GM18520 (cell line): ENCODE results near the gene TINAG.
"Not testable (repeated sequence)": the region's sequence is repeated elsewhere in the genome, so short reads cannot be mapped to it uniquely, and the experiment has no call there.

Experiments
- ATAC-seq: cut with Tn5 transposase; IDR thresholded peaks from one replicate; pipeline ENCODE4 v1.9.1; 2021; ENCODE audit not compliant: unreplicated experiment

Gene TINAG

DNA sequence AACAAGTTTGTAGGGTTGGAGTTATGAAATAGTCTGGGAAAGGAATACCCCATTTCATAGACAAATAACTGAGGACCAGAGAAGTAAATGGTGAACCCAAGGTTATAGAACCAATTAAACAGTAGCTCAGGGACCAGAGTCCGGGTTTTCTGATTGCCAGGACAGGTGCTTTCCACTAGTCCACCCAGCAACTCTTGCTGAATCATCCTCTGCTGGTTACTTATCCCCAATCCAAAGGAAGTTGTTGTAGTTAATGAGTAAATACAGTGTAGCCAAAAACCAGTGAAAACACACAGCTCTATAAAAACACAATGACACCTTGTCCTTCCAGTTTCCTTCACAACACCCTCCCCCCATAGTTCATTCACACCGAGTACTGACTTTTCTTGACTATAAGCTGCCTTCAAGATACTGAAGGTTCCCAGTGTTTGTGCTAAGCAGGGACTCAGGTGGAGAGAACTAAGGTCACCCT lies 766 bp upstream of the TINAG start:
- ATAC-seq = peak; percentile 35

DNA sequence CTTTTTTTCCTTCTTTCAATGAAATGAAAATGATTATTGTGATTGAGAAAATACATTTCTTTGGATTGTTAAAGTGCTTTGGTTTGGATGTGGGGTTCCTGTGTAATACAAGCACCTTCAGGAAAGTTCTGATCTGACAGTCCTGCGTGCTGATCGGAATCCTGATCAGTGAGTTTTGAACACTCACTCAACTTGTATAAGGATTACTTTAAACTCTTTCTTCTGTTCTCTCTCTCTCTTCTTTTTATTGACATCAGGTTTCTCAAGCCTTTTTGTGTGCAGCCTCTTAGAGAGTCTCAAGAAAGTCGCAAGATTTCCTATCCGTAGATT lies 710 bp downstream of the TINAG start:
- ATAC-seq = no peak

DNA sequence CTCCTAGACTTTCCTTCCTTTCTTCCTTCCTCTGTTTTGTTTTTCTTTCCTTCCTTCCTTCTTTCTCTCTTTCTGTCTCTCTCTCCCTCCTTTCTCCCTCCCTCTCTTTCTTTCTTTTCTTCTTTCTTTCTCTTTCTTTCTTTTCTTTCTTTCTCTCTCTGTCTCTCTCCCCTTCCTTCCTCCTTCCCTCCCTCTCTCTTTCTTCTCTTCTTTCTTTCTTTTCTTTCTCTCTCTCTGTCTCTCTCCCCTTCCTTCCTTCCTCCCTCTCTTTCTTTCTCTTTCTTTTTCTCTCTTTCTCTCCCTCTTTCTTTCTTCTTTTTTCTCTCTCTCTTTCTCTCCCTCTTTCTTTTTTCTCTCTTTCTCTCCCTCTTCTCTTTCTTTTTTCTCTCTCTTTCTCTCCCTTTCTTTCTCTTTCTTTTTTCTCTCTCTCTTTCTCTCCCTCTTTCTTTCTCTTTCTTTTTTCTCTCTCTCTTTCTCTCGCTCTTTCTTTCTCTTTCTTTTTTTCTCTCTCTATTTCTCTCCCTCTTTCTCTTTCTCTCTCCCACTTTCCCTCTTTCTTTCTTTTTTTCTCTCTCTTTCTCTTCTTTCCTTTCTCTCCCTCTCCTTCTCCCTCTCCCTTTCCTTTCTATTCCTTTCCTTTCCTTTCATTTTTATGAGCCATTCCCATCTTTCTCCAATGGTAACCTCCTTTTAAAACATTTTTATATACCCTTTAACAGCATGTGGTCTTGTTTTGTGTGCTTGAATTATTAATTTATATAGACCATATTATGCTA lies 2.3 kb downstream of the TINAG start:
- ATAC-seq = no peak

DNA sequence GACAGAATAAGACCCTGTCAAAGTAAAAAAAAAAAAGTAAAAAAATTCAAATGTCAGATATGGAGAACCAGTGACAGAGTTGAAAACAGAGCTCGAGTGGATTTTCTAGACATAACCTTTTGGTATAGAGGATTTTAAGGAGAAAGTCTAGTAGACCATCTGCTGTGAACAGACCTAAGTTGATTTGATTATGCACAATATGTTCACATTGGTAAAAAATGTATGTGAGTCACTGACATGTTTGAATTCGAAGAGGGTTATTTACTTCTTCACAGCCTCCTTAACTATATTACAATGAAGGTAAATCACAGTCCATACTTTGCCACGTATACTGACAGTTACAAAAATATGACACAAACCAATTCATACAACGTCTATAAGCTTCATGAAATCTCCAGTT lies 7.4 kb downstream of the TINAG start:
- ATAC-seq = no peak

DNA sequence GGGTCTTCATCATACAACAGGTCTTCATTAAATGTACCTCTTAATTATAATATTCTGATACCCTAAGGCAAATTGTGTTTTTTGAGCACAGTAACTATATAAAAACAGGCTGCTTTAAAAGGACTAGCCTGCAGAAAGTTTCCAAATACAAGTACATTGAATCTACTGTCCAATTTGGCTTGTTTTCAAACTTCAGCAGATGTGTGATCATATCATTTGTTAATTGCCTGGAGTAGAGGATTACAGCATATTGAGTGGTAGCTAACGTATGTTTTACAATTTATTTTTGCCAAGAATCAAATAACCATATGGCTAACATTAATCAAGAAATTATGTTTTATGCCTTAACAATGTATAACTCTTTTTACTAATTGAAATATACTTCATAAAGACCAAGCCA lies 12.6 kb downstream of the TINAG start:
- ATAC-seq = no peak

DNA sequence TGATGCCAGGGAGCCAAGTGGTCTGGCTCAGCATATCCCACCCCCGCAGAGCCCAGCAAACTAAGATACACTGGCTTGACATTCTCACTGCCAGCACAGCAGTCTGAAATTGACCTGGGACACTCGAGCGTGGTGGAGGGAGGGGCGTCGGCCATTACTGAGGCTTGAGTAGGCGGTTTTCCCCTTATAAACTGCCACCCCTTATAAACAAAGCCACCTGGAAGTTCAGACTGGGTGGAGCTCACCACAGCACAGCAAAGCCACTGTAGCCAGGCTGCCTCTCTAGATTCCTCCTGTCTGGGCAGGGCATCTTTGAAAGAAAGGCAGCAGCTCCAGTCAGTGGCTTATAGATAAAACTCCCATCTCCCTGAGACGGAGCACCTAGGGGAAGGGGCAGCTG lies 19.4 kb downstream of the TINAG start:
- ATAC-seq = no peak

DNA sequence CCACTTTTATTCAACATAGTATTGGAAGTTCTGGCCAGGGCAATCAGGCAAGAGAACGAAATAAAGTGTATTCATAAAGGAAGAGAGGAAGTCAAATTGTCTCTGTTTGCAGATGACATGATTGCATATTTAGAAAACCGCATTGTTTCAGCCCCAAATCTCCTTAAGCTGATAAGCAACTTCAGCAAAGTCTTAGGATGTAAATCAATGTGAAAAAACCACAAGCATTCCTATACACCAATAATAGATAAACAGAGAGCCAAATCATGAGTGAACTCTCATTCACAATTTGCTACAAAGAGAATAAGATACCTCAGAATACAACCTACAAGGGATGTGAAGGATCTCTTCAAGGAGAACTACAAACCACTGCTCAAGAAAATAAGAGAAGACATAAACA lies 23.3 kb downstream of the TINAG start:
- not testable (repeated sequence) for ATAC-seq

DNA sequence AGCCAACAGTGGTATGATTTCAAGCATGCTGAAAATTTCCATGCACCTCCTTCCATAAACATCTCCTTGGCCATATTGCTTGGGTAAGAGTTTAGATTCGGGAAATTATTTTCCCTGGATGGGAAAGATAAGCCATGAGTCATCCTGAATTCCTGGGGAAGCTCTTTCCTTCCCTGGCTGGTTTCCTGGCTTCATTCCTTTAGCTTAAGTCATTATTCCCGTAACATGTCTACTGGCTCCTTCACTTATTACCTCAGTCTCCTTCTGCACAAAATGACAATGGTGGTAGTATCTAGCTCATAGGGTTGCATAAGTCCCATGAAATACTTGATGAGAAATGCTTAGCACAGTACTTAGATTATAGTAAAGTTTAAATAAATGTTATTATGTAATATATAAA lies 27.6 kb downstream of the TINAG start:
- no peak for ATAC-seq

DNA sequence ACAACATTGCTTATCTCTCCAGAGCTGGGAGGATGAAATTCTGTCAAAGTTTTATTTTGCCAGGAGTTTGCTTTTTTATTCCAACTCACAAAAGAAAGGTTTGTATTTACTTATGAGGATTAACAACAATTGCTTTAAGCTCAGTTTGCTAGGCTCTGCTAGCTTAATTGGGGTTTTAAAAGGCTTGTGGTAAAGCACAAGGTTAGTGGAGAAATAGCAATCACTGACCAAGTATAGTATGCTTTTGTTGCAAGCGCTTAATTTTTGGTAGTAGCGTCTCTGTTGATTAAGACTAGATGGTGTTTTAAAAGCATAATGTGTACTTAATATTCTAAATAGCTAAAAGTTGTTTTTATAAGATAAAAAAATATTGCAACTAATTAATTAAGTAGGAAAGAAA lies 45.7 kb downstream of the TINAG start:
- ATAC-seq = no peak

DNA sequence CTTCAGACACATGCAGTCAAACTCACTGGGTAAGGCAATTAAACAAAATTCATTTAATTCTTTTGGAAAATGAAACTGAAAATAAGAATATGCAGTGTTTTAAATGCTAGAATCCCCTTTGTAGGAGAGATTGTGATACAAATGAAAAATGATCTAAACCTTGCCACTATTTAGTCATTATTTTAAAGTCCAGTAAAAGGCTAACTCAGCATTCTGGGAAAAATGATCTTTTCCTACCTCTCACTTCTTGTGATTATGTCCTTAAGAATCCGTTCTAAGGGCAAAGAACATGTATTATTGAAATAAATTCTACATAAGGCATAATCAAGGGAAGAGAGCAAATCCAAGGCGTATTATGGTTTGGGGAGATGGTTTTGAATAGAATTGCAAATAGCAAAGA lies 46.4 kb downstream of the TINAG start:
- no peak for ATAC-seq

DNA sequence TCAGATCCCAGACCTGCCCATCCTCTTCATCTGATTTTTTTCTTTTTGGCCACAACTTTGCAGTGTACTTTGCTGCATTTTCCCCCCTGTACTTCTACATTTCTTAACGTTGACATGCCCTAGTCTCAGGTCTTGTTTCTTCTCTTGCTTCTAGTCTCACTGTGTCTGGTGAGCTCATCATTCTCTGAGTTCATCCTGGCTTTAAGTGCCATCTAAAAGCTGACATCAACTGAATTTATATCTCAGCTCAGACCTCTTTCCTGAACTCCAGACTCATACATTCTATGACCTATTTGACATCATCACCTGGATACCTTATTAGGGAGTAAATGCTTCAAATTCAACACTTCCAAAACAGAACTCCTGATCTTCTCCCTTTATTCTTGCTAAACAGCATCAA lies 48.9 kb downstream of the TINAG start:
- ATAC-seq = no peak

DNA sequence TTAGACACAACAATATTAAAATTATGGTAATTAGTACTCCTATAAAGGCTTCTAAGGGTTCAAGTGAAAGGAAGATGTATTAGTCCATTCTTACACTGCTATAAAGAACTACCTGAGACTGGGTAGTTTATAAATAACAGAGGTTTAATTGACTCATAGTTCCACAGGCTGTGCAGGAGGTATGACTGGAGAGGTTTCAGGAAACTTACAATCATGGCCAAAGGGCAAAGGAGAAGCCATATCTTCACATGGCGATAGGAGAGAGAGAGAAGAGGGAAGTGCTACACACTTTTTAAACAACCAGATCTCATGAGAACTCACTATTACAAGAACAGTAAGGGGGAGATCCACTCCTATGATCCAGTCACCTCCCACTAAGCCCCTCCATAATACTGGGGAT lies 52.9 kb downstream of the TINAG start:
- no peak for ATAC-seq

DNA sequence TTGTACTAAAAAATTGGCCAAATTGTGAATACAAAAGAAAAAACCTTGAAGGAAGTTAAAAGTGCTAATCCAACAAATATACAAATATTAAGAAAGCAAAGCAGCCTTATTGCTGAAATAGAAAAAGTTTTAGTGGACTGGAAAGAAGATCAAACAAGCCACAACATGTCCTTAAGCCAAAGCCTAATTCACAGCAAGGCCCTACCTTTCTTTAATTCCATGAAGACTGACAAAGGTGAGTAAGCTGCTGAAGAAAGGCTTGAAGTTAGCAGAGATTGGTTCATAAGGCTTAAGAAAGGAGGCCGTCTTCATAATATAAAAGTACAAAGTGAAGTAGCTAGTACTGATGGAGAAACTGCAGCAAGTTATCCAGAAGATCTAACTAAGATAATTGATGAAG lies 53.5 kb downstream of the TINAG start:
- no peak for ATAC-seq

DNA sequence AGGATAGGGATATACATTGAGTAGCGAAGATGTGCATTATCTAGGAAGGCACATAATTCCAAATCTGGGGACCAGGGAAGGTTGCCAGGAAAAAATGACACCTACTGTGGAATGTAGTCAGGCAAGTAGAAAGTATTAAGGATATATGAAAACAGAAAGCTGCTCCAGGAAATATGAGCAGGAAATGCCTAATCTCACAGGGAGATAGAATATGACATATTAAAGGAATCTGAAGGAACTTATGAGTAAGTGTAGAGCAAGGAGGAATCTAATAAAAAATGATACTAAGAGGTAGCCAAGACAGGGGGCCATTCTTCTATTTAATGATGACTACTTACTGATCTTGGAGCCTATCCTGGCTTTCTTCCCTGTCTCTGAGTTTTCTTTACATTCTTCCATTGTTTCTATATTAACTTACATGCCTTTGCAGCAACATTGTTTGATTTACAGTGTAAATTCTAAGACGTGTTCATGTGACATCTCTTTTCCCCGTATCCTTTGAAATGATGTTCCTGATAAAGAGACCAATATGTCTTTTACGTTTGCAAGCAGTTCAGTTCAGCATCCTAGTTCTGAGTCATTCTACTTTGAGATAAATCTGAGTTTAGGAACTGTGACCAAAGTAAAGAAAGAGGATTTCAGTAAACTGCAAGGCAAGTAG lies 58.6 kb downstream of the TINAG start:
- no peak for ATAC-seq

DNA sequence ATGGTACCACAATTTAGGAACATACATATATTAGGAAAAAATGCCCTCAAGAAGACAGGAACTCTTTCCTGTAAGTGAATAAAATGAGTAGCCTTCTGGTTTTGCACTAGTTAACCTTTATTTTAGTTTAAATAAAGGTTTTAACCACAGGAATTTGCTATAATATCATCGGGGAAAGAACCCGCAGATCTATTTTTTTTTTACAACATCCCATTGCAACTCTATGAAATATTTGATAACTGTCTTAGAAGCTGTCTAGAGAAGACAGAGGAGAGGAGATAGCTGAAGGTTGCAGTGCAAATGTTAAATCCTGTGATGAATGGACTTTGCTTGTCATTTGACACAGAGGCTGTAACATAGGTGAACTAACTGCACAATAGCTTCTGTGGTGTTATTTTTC lies 69.5 kb downstream of the TINAG start:
- no peak for ATAC-seq

DNA sequence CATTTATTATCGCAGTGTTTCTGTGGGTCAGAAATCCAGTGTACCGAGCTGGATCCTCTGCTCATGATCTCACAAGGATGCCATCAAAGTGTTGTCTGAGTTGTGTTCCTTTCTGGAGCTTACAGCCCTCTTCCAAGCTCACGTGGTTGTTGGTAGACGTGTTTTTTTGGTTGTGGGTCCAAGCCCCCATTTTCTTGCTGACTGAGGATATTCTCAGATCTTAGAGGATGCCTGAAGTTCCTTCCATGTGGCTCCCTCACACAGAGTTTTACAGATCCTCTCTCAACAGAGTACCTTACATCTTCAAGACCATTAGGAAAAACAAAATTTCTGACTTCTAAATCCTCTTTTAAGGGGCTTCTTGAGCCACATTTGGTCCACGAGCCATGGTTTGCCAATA lies 78.1 kb downstream of the TINAG start:
- no peak for ATAC-seq

DNA sequence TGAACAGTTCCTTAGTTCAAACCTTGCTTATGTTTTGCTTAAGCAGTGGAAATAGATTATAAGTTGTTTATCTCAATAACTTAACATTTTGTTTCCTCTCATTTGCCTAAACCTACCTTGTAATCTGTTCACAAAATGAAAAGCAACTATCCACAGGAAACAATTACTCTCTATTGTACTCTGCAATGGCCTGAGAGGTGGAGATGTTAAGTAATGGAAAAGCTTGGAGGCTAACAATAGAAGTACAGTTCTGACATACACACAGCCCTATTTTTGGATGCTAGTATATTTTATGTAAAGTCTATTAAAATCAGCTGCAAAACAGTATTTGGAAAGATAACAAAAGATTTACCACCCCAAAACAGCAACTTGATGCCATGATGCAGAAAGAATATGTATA lies 82.1 kb downstream of the TINAG start:
- ATAC-seq = no peak

DNA sequence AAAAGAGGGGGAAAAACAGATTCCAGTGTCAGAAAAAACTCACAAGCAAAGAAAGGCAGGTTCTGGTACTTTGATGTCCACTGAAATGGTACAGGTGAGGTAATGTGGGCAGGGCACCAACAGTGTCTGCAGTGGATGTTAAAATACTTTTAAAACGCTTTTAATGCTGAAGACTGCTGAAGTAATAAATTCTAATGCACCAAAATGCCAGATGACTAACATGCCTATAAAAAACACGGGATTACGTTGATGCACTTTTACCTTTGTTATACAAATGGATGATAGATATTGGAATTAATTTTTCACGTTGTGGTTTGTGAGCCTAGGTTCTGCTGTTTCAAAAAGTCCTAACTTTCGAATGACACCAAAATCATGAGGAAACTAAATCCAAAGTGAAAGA lies 83.3 kb downstream of the TINAG start:
- no peak for ATAC-seq

DNA sequence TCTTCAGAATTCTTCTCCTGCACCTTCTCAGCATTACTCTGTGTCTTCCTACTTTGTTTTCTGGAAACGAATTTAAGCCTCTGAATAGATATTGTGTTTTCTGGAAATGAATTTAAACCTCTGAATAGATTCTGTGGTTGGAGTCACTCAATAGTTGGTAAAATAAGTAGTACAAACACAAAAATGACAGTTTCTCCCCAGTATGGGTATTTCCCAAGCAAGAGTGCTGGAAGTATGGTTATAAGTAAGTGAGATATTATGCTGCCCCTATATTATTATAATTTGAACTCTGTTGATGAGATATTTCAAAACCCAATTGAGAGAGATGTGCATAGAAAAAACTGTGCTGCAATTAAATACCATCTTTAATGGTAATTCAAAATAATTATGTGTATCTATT lies 94.9 kb downstream of the TINAG start:
- no peak for ATAC-seq

DNA sequence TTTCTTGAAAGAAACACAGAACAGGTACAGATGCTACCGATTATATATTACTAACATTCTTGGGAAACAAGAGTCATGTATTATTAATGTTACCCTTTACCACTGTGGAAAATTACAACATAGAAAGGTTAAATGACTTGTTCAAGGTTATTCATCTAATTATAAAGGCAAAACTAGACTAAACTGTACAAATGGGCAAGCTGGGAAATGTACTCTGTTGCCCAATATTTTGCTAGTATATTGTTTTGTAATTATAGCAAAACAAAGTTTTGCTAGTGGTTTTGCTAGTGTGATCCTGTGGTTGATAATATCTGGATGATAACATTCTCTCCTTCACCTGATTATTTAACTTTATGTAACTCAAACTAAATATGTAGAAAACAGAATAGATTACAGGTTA lies 96.5 kb downstream of the TINAG start:
- ATAC-seq = no peak

DNA sequence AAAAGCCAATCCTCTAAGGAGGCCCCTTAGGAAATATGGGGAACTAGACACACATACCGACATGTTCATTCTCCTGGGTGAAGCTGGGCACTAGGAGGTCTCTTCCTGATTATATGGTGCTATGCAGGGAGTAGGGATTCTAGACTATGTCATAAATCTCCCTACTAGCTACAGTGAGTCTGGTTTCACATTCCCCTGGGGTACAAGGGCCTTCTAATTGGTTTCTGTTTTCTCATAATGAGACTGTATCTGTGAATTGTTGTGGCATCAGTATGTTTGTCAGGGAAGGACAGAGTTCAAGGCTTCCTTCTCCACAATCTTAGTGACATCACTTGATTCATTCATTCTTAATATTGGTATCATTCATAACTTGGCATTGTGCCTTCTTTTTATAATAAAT lies 103.5 kb downstream of the TINAG start:
- ATAC-seq = no peak

DNA sequence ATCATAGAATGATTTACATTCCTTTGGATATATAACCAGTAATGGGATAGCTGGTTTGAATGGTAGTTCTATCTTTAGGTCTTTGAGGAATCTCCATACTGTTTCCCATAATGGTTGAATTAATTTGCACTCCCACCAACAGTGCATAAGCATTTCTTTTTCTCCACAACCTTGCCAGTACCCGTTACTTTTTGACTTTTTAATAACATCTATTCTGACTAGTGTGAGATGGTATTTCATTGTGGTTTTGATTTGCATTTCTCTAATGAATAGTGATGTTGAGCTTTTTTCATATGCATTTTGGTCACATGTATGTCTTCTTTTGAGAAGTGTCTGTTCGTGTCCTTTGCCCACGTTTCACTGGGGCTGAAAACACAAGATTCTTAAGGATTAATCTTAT lies 107.3 kb downstream of the TINAG start:
- no peak for ATAC-seq

DNA sequence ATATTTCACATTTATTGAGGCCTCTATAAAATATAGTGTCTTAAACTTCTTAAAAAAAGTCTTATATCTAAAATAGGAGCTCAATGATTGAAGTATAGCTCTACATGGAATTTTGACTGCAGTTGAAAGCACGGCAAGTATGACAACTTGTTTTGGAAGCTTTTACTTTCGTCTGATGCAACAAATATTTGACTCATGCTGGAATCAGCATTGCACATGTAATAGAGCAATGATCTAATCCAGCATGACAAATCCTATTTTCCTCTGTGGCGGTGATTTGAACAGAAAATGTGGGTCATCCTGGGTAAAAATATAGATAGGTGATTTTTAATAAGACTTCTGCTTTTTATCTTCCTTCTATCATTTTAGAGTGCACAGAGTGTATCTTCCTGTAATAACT lies 111.6 kb downstream of the TINAG start:
- ATAC-seq = no peak
